H9 (cell line): ENCODE data around the gene CDH18. TPM values are rescaled to one million over a fixed set of nuclear protein-coding genes. Genes with fewer than 3 reads are reported as not detected.

Source experiments
- DNase-seq: peaks from one replicate; pipeline ENCODE4 v3.0.0-alpha.2; 2017
- H2AFZ ChIP-seq: one replicate; pipeline ENCODE4 v1.6.1; 2013; ENCODE audit warnings: mild to moderate bottlenecking, low read length, control low read depth, moderate library complexity
- H2AK5ac ChIP-seq: 2 replicates; pipeline ENCODE4 v1.6.1; 2013; ENCODE audit warnings: low read length, control low read depth, mixed read lengths; ENCODE audit not compliant: insufficient read length
- H2BK120ac ChIP-seq: one replicate; pipeline ENCODE4 v1.6.1; 2013; ENCODE audit warnings: low read depth, mild to moderate bottlenecking, low read length, control low read depth, inconsistent platforms; ENCODE audit not compliant: poor library complexity, severe bottlenecking
- H2BK12ac ChIP-seq: 2 replicates; pipeline ENCODE4 v1.6.1; 2013; ENCODE audit warnings: low read length, control low read depth, mixed read lengths, low read depth; ENCODE audit not compliant: insufficient read length
- H2BK15ac ChIP-seq: 2 replicates; pipeline ENCODE4 v1.6.1; 2013; ENCODE audit warnings: low read depth, low read length, control low read depth
- H2BK20ac ChIP-seq: one replicate; pipeline ENCODE4 v1.6.1; 2013; ENCODE audit warnings: low read depth, mild to moderate bottlenecking, low read length, control low read depth, inconsistent platforms; ENCODE audit not compliant: poor library complexity, severe bottlenecking
- H2BK5ac ChIP-seq: 2 replicates; pipeline ENCODE4 v1.6.1; 2013; ENCODE audit warnings: low read length, control low read depth, mixed read lengths; ENCODE audit not compliant: insufficient read length
- H3K14ac ChIP-seq: 2 replicates; pipeline ENCODE4 v1.6.1; 2013; ENCODE audit warnings: low read length, control low read depth; ENCODE audit not compliant: insufficient read depth
- H3K18ac ChIP-seq: 2 replicates; pipeline ENCODE4 v1.6.1; 2013; ENCODE audit warnings: low read depth, mild to moderate bottlenecking, mixed read lengths, low read length, control low read depth; ENCODE audit not compliant: insufficient read length
- H3K23ac ChIP-seq: 2 replicates; pipeline ENCODE4 v1.6.1; 2013; ENCODE audit warnings: low read length, control low read depth, mixed read lengths, low read depth; ENCODE audit not compliant: insufficient read length
- H3K23me2 ChIP-seq: 2 replicates; pipeline ENCODE4 v1.6.1; 2013; ENCODE audit warnings: low read depth, mild to moderate bottlenecking, mixed read lengths, low read length, control low read depth; ENCODE audit not compliant: insufficient read length, poor library complexity, severe bottlenecking
- H3K27ac ChIP-seq: 2 replicates; pipeline ENCODE4 v1.5.1; 2013; ENCODE audit warnings: low read length, control low read depth, mixed read lengths, low read depth; ENCODE audit not compliant: insufficient read length
- H3K27me3 ChIP-seq: 2 replicates; pipeline ENCODE4 v1.6.1; 2013; ENCODE audit warnings: low read length, control low read depth, inconsistent platforms; ENCODE audit not compliant: insufficient read depth
- H3K4ac ChIP-seq: 2 replicates; pipeline ENCODE4 v1.6.1; 2013; ENCODE audit warnings: low read depth, mild to moderate bottlenecking, control low read depth, inconsistent platforms, low read length, moderate library complexity
- H3K4me1 ChIP-seq: 2 replicates; pipeline ENCODE4 v1.6.1; 2013; ENCODE audit warnings: low read length, control low read depth, inconsistent platforms; ENCODE audit not compliant: insufficient read depth
- H3K4me2 ChIP-seq: 2 replicates; pipeline ENCODE4 v1.6.1; 2013; ENCODE audit warnings: low read length, control low read depth, mixed read lengths; ENCODE audit not compliant: insufficient read length, insufficient read depth
- H3K56ac ChIP-seq: 2 replicates; pipeline ENCODE4 v1.6.1; 2013; ENCODE audit warnings: low read depth, mild to moderate bottlenecking, mixed read lengths, low read length, control low read depth; ENCODE audit not compliant: insufficient read length
- H3K79me1 ChIP-seq: 2 replicates; pipeline ENCODE4 v1.6.1; 2013; ENCODE audit warnings: low read depth, mild to moderate bottlenecking, moderate library complexity, low read length, control low read depth, inconsistent platforms; ENCODE audit not compliant: insufficient read depth, poor library complexity, severe bottlenecking
- H3K79me2 ChIP-seq: 2 replicates; pipeline ENCODE4 v1.6.1; 2013; ENCODE audit warnings: low read length, control low read depth, inconsistent platforms; ENCODE audit not compliant: insufficient read depth
- H3K9ac ChIP-seq: 2 replicates; pipeline ENCODE4 v1.6.1; 2013; ENCODE audit warnings: low read length, control low read depth, mixed read lengths; ENCODE audit not compliant: insufficient read length; ENCODE audit errors: extremely low read depth
- H3K9me3 ChIP-seq: one replicate; pipeline ENCODE4 v1.6.1; 2013; ENCODE audit warnings: low read depth, low read length, inconsistent platforms; ENCODE audit not compliant: control insufficient read depth
- H3T11ph ChIP-seq: one replicate; pipeline ENCODE4 v1.6.1; 2013; ENCODE audit warnings: mild to moderate bottlenecking, low read length, control low read depth, inconsistent platforms
- H4K20me1 ChIP-seq: one replicate; pipeline ENCODE4 v1.6.1; 2013; ENCODE audit not compliant: control insufficient read depth, insufficient read length, insufficient read depth
- H4K5ac ChIP-seq: 2 replicates; pipeline ENCODE4 v1.6.1; 2013; ENCODE audit warnings: low read depth, mild to moderate bottlenecking, mixed read lengths, low read length, control low read depth; ENCODE audit not compliant: insufficient read length
- H4K8ac ChIP-seq: replicated peaks from 2 replicates; pipeline ENCODE4 v1.6.1; 2013; ENCODE audit warnings: low read length, control low read depth, mixed read lengths, low read depth; ENCODE audit not compliant: insufficient read length
- H4K91ac ChIP-seq: 2 replicates; pipeline ENCODE4 v1.6.1; 2013; ENCODE audit warnings: low read depth, mild to moderate bottlenecking, moderate library complexity, mixed read lengths, low read length, control low read depth; ENCODE audit not compliant: insufficient read length
- H3K27ac Mint-ChIP-seq, 3 experiments: 2 replicates in 2 of 3; 3 replicates in 1 of 3; pipeline ENCODE4 v1.8.0; 2020 to 2021; ENCODE audit warnings: mixed read lengths in 3 of 3, mild to moderate bottlenecking in 1 of 3, moderate library complexity in 1 of 3
- H3K27me3 Mint-ChIP-seq: 2 replicates; pipeline ENCODE4 v1.8.0; 2021; ENCODE audit warnings: low read depth, mild to moderate bottlenecking, moderate library complexity, mixed read lengths
- H3K36me3 Mint-ChIP-seq, 3 experiments: 2 replicates in 2 of 3; 3 replicates in 1 of 3; pipeline ENCODE4 v1.8.0; 2020 to 2021; ENCODE audit warnings: low read depth in 3 of 3, mixed read lengths in 3 of 3; ENCODE audit not compliant: insufficient read depth in 1 of 3
- H3K4me1 Mint-ChIP-seq, 2 experiments: 2 replicates each; pipeline ENCODE4 v1.8.0; 2020; ENCODE audit warnings: mixed read lengths in 2 of 2
- H3K4me3 Mint-ChIP-seq, 2 experiments: 2 replicates in 1 of 2; 3 replicates in 1 of 2; pipeline ENCODE4 v1.8.0; 2020 to 2021; ENCODE audit warnings: mild to moderate bottlenecking in 2 of 2, mixed read lengths in 2 of 2, moderate library complexity in 1 of 2
- H3K9me3 Mint-ChIP-seq, 2 experiments: 2 replicates in 1 of 2; 3 replicates in 1 of 2; pipeline ENCODE4 v1.8.0; 2020; ENCODE audit warnings: mild to moderate bottlenecking in 2 of 2, mixed read lengths in 2 of 2, moderate library complexity in 1 of 2
- WGBS: extraction: QIAGEN DNeasy Blood & Tissue Kit; methylation state at CpG from one replicate; pipeline ENCODE4 v1.1.7; 2013; ENCODE audit warnings: missing lambda C conversion rate, low lambda C conversion rate, mixed read lengths; ENCODE audit not compliant: insufficient read length; ENCODE audit errors: extremely low coverage; 5-methylcytosine and 5-hydroxymethylcytosine counted together
- total RNA-seq: library from RNA; stranded (reverse); gene quantifications from 2 replicates; pipeline ENCODE4 v1.2.1, GENCODE V29; 2021
- TF ChIP-seq, protein P1 (sequence below): fragments of 200-600 bp; sonication (generic); conservative IDR thresholded peaks from 3 replicates; pipeline ENCODE4 v1.8.0; 2021; ENCODE audit warnings: antibody characterized with exemption, mild to moderate bottlenecking

CDH18 gene
- total RNA-seq, 1 experiment from 2014 or later, result not detected

DNA sequence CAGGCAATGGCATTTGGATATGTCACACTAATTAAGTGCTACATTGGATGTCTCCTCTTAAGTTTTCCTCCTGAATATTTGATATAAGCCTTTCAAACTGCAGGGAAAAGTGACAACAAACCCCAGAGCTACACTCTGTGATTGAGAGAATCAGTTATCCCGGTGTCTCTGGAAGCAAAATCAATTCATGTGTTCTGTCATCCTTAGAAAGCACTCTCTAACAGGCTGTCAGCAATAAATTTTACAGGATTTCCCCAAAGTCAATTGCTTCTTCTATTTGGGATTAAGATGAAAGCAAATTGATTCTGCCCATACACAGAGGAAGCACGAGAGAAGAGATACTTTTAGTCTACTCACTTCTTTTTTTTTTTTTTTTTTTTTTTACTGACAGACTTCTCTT lies 332.4 kb downstream of the CDH18 start:
- peaks cover 0 to 2% of the 10 kb centered on the region in 2 experiments; a peak in 1 of 4 replicates for H3K4me1 Mint-ChIP-seq
- TF ChIP-seq, protein P1, sequence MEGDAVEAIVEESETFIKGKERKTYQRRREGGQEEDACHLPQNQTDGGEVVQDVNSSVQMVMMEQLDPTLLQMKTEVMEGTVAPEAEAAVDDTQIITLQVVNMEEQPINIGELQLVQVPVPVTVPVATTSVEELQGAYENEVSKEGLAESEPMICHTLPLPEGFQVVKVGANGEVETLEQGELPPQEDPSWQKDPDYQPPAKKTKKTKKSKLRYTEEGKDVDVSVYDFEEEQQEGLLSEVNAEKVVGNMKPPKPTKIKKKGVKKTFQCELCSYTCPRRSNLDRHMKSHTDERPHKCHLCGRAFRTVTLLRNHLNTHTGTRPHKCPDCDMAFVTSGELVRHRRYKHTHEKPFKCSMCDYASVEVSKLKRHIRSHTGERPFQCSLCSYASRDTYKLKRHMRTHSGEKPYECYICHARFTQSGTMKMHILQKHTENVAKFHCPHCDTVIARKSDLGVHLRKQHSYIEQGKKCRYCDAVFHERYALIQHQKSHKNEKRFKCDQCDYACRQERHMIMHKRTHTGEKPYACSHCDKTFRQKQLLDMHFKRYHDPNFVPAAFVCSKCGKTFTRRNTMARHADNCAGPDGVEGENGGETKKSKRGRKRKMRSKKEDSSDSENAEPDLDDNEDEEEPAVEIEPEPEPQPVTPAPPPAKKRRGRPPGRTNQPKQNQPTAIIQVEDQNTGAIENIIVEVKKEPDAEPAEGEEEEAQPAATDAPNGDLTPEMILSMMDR, result no peak

More for the DNA sequence above, 332.4 kb downstream of the CDH18 start:
- H3K27me3 Mint-ChIP-seq, result no peaks in the 10 kb centered on the region
- H3K9me3 ChIP-seq, result no peaks in the 10 kb centered on the region
- H3K36me3 Mint-ChIP-seq, result no peaks in the 10 kb centered on the region
- no peak overlapping the region for H2BK5ac ChIP-seq
- no peak overlapping the region for H3T11ph ChIP-seq
- no peak for DNase-seq
- H4K5ac ChIP-seq, result no peak overlapping the region
- no peak overlapping the region for H3K4me3 Mint-ChIP-seq
- H3K18ac ChIP-seq, result no peak overlapping the region
- H2AK5ac ChIP-seq, result no peak overlapping the region
- no peak overlapping the region for H3K27ac Mint-ChIP-seq
- H3K79me1 ChIP-seq, result no peaks in the 10 kb centered on the region
- H4K8ac ChIP-seq, result no peak overlapping the region
- no CpG with 5 or more reads among the region's 2 CpGs for WGBS
- no peaks in the 10 kb centered on the region for H3K23me2 ChIP-seq
- H3K27me3 ChIP-seq, result no peaks in the 10 kb centered on the region
- H3K23ac ChIP-seq, result no peak overlapping the region
- no peak overlapping the region for H3K56ac ChIP-seq
- H3K4me1 ChIP-seq, result no peaks in the 10 kb centered on the region
- H2AFZ ChIP-seq, result no peak overlapping the region
- no peak overlapping the region for H2BK12ac ChIP-seq
- H2BK20ac ChIP-seq, result no peak overlapping the region
- no peak overlapping the region for H3K9ac ChIP-seq
- no peak overlapping the region for H3K4ac ChIP-seq
- H3K9me3 Mint-ChIP-seq, result peaks cover 0 to 2% of the 10 kb centered on the region in 2 experiments; a peak in 1 of 5 replicates
- no peak overlapping the region for H2BK15ac ChIP-seq
- H3K79me2 ChIP-seq, result no peaks in the 10 kb centered on the region
- no peak overlapping the region for H3K4me2 ChIP-seq
- no peak overlapping the region for H3K14ac ChIP-seq
- H4K20me1 ChIP-seq, result no peaks in the 10 kb centered on the region
- H3K27ac ChIP-seq, result no peak overlapping the region
- no peak overlapping the region for H2BK120ac ChIP-seq
- no peak overlapping the region for H4K91ac ChIP-seq
